Activated CD4-positive, alpha-beta T cell treated with anti-CD3 and anti-CD28 coated beads, Interleukin-2, amount 10 ng/mL, durations not matched to agents 7 days and 5 days (primary cell): ENCODE results near the gene RHBDF2. TPM values are rescaled to one million over a fixed set of nuclear protein-coding genes. Genes with fewer than 3 reads are reported as not detected.
"Not testable (repeated sequence)": the region's sequence is repeated elsewhere in the genome, so short reads cannot be mapped to it uniquely, and the experiment has no call there.

Source experiments
- CTCF ChIA-PET: fragments of 350-600 bp; sonication (Branson Sonifier 250); formaldehyde crosslinking; loops from one replicate; lab custom pipeline; 2021; ENCODE audit warnings: antibody characterized with exemption; lab: Charles Lee
- POLR2A ChIA-PET: fragments of 350-600 bp; sonication (Branson Sonifier 250); formaldehyde crosslinking; loops from one replicate; lab custom pipeline; 2021; ENCODE audit warnings: antibody characterized with exemption; lab: Charles Lee
- DNase-seq: peaks from one replicate; pipeline ENCODE4 v3.0.0-alpha.2; 2020
- H3K27ac Mint-ChIP-seq: one replicate; pipeline ENCODE4 v1.8.0; 2021; ENCODE audit warnings: mild to moderate bottlenecking, moderate library complexity, mixed read lengths
- H3K27me3 Mint-ChIP-seq: one replicate; pipeline ENCODE4 v1.8.0; 2021; ENCODE audit warnings: mixed read lengths
- H3K36me3 Mint-ChIP-seq: one replicate; pipeline ENCODE4 v1.8.0; 2021; ENCODE audit warnings: low read depth, mixed read lengths
- H3K4me1 Mint-ChIP-seq: one replicate; pipeline ENCODE4 v1.8.0; 2021; ENCODE audit warnings: mixed read lengths
- H3K4me3 Mint-ChIP-seq: one replicate; pipeline ENCODE4 v1.8.0; 2021; ENCODE audit warnings: mild to moderate bottlenecking, moderate library complexity, mixed read lengths
- H3K9me3 Mint-ChIP-seq: one replicate; pipeline ENCODE4 v1.8.0; 2021; ENCODE audit warnings: mixed read lengths
- total RNA-seq, 2 experiments: library from RNA; stranded (reverse); gene quantifications; one replicate each; pipeline ENCODE4 v1.2.3, GENCODE V29; 2021

The RHBDF2 gene
- total RNA-seq, 2 experiments from 2014 or later = 37.1 to 41.6 TPM

DNA sequence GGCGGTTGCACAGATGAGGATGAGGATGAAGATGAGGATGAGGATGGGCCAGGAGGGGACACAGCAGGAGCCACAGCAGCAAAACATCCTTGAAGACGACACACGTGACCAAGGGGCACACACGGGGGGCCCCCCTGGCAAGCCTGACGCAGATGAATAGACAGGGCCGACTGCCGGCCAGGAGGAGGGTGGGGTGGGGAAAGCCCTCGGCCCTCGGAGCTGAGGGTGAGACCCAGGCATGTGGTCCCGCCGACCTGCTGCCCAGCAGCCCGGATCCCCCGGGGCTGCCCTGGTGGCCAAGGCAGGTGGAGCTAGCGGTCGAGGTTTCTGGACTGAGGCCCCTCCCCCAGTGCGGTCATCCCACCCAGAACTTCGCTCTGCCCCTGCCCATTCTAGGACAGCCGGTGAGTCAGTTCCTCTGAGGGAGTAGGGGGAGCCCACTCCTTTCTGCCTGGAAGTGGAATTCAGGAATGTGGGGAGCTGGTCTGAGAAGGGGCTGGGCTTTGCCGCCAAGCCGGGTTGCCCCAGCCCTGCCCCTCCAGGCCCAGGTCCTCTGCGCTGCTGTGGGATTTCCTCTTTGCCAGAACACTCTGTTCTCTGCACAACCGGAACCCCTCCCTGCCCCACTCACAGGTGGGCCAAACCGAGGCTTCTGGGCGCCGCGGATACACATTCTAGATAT, 26.3 kb upstream of the RHBDF2 start:
- no peaks in the 10 kb centered on the region for H3K9me3 Mint-ChIP-seq
- DNase-seq = peak; percentile 48

GRCh38 chr17:76527016-76527415, 25.8 kb upstream of the RHBDF2 start:
- CTCF ChIA-PET = interaction anchor here (1.1 kb wide), 1 partner anchor 19 kb away, joined by 3 read pairs; no protein-coding TSS in a partner anchor
- H3K9me3 Mint-ChIP-seq, POLR2A ChIA-PET, H3K36me3 Mint-ChIP-seq, H3K27ac Mint-ChIP-seq, DNase-seq, H3K27me3 Mint-ChIP-seq, H3K4me3 Mint-ChIP-seq: not testable (repeated sequence)
- H3K4me1 Mint-ChIP-seq = peaks cover 28% of the 10 kb centered on the region

More for the DNA sequence above, 26.3 kb upstream of the RHBDF2 start:
- no peaks in the 10 kb centered on the region for H3K36me3 Mint-ChIP-seq
- peaks cover 28% of the 10 kb centered on the region for H3K4me1 Mint-ChIP-seq
- CTCF ChIA-PET = interaction anchor here (0.6 to 1.4 kb wide), 4 partner anchors 15 to 633 kb away, joined by 3 to 4 read pairs (median 4); no protein-coding TSS in a partner anchor
- POLR2A ChIA-PET = no interaction called here
- H3K4me3 Mint-ChIP-seq = no peak overlapping the region
- peak overlapping the region; percentile 62 for H3K27ac Mint-ChIP-seq
- no peaks in the 10 kb centered on the region for H3K27me3 Mint-ChIP-seq

- not testable (repeated sequence) for H3K27ac Mint-ChIP-seq
- peaks cover 28% of the 10 kb centered on the region for H3K4me1 Mint-ChIP-seq
- CTCF ChIA-PET = interaction anchor here (1.1 to 1.2 kb wide), 2 partner anchors 8 to 98 kb away, joined by 3 to 5 read pairs; no protein-coding TSS in a partner anchor
Measured at GRCh38 chr17:76525513-76525833, 24.2 kb upstream of the RHBDF2 start.

GRCh38 chr17:76524598-76525512, 23.6 kb upstream of the RHBDF2 start:
- H3K9me3 Mint-ChIP-seq = no peaks in the 10 kb centered on the region
- POLR2A ChIA-PET = no interaction called here
- no peaks in the 10 kb centered on the region for H3K36me3 Mint-ChIP-seq
- no peak overlapping the region for H3K4me3 Mint-ChIP-seq
- DNase-seq = no peak
- H3K27me3 Mint-ChIP-seq = no peaks in the 10 kb centered on the region
- H3K27ac Mint-ChIP-seq = no peak overlapping the region
- peaks cover 27% of the 10 kb centered on the region for H3K4me1 Mint-ChIP-seq
- CTCF ChIA-PET = interaction anchor here (0.7 to 2.0 kb wide), 4 partner anchors 8 to 99 kb away, joined by 3 to 9 read pairs (median 4); no protein-coding TSS in a partner anchor

More at GRCh38 chr17:76525513-76525833, 24.2 kb upstream of the RHBDF2 start:
- H3K9me3 Mint-ChIP-seq, H3K36me3 Mint-ChIP-seq, H3K27me3 Mint-ChIP-seq, DNase-seq, H3K4me3 Mint-ChIP-seq, POLR2A ChIA-PET: not testable (repeated sequence)

DNA sequence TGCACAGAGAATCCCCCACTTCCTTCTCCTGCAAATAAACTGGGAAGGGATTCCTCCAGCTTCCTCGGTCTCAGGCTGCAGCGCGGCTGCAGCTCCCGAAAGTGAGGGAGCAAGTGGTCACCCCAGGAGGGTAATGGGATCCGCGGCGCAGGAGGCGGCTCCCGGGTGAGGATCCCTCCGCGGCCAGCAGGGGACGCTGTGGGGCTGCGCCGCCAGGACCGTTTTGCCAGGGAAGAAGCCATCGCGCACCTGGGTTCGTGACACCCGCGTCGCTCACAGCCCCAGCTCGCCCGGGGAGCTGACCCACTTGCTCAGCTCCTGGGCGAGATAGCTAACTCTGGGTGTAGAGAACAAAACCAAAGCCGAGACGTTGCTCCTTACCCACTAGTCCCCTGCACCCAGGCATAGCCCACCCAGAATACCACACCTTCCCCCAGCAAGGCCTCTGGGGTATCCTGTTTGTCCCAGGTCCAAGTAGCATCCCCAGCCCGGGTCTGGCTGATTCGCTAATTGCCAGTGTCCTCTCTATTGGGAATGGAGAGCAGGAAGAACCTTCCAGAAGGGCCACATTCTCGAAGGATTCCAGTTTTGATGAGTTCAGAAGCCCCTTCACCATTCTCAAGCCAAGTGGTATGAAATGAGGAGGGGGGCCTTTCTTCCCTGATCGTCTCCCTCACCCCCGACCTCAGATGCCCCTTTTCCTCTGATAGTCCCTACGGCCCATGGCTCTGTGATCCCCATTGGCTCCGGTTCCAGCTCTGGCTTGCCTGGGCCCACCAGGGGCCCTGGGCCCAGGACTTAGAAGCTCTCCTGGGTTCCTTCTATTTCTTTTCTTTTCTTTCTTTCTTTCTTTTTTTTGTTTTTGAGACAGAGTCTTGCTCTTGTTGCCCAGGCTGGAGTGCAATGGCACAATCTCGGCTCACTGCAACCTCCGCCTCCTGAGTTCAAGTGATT, 22.1 kb upstream of the RHBDF2 start:
- Mint-ChIP-seq H3K27ac (peak overlapping the region; percentile 82), H3K9me3 (no peaks in the 10 kb centered on the region), H3K36me3 (no peaks in the 10 kb centered on the region), H3K27me3 (no peaks in the 10 kb centered on the region), H3K4me1 (peaks cover 31% of the 10 kb centered on the region), H3K4me3 (no peak overlapping the region)
- DNase-seq = peak; percentile 80
- POLR2A ChIA-PET = no interaction called here
- CTCF ChIA-PET = interaction anchor here (0.5 to 5.3 kb wide), 44 partner anchors 9 to 577 kb away, joined by 3 to 25 read pairs (median 4); partner anchors contain the start of genes JMJD6, METTL23, PRCD and RHBDF2

- H3K9me3 Mint-ChIP-seq, H3K27me3 Mint-ChIP-seq, H3K4me3 Mint-ChIP-seq, DNase-seq, POLR2A ChIA-PET, H3K36me3 Mint-ChIP-seq: not testable (repeated sequence)
- CTCF ChIA-PET = interaction anchor here (1.6 to 5.3 kb wide), 4 partner anchors 24 to 160 kb away, joined by 3 to 25 read pairs (median 14); no protein-coding TSS in a partner anchor
- H3K27ac Mint-ChIP-seq = peak overlapping the region; percentile 31
- peaks cover 34% of the 10 kb centered on the region for H3K4me1 Mint-ChIP-seq
Measured at GRCh38 chr17:76521683-76522082, 20.5 kb upstream of the RHBDF2 start.

GRCh38 chr17:76521262-76521661, 20.0 kb upstream of the RHBDF2 start:
- no peaks in the 10 kb centered on the region for H3K27me3 Mint-ChIP-seq
- H3K4me3 Mint-ChIP-seq = no peak overlapping the region
- no peaks in the 10 kb centered on the region for H3K36me3 Mint-ChIP-seq
- DNase-seq = no peak
- CTCF ChIA-PET = interaction anchor here (1.6 to 5.3 kb wide), 3 partner anchors 25 to 104 kb away, joined by 3 to 25 read pairs (median 19); no protein-coding TSS in a partner anchor
- POLR2A ChIA-PET = no interaction called here
- no peaks in the 10 kb centered on the region for H3K9me3 Mint-ChIP-seq
- H3K4me1 Mint-ChIP-seq = peaks cover 38% of the 10 kb centered on the region
- H3K27ac Mint-ChIP-seq = no peak overlapping the region

- peaks cover 53% of the 10 kb centered on the region for H3K4me1 Mint-ChIP-seq
Measured at GRCh38 chr17:76519048-76519966, 18.1 kb upstream of the RHBDF2 start.

DNA sequence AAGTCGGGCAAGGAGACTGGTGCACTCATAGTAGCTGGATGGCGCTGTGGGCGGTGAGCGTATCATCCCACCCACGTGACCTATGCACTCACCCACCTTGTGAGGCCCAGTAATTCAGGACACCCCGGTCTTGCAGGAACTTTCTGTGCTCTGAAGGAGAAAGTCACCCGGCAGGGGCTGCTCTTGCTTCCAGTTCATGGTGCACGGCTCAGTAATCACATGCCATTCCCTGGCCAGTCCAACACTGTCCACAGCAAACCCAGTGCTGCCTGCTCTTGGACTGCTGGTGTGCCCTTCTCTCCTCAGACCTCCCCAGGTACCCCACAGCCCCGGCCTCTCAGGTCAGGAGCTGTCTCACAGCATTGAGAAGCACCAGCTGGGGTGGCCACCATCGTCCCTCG, 16.4 kb upstream of the RHBDF2 start:
- Mint-ChIP-seq H3K27me3 (no peaks in the 10 kb centered on the region), H3K9me3 (no peaks in the 10 kb centered on the region), H3K27ac (peak overlapping the region; percentile 80), H3K4me3 (no peak overlapping the region), H3K4me1 (peaks cover 54% of the 10 kb centered on the region), H3K36me3 (no peaks in the 10 kb centered on the region)
- no peak for DNase-seq
- CTCF ChIA-PET = interaction anchor here (0.6 to 1.1 kb wide), 3 partner anchors 15 to 40 kb away, joined by 3 to 4 read pairs (median 3); no protein-coding TSS in a partner anchor
- POLR2A ChIA-PET = no interaction called here

More at GRCh38 chr17:76519048-76519966, 18.1 kb upstream of the RHBDF2 start:
- Mint-ChIP-seq H3K4me3 (no peak overlapping the region), H3K27me3 (no peaks in the 10 kb centered on the region), H3K27ac (peak overlapping the region; percentile 64), H3K36me3 (no peaks in the 10 kb centered on the region), H3K9me3 (no peaks in the 10 kb centered on the region)
- POLR2A ChIA-PET = no interaction called here
- DNase-seq = no peak
- CTCF ChIA-PET = interaction anchor here (0.6 to 5.3 kb wide), 4 partner anchors 12 to 162 kb away, joined by 3 to 25 read pairs (median 5); no protein-coding TSS in a partner anchor

GRCh38 chr17:76515274-76515949, 14.2 kb upstream of the RHBDF2 start:
- POLR2A ChIA-PET = no interaction called here
- peak; percentile 88 for DNase-seq
- Mint-ChIP-seq H3K4me1 (peaks cover 75% of the 10 kb centered on the region), H3K4me3 (peak overlapping the region; percentile 44), H3K36me3 (no peaks in the 10 kb centered on the region), H3K9me3 (no peaks in the 10 kb centered on the region), H3K27me3 (no peaks in the 10 kb centered on the region), H3K27ac (peak overlapping the region; percentile 96)
- CTCF ChIA-PET = interaction anchor here (0.7 to 1.7 kb wide), 6 partner anchors 9 to 63 kb away, joined by 3 to 5 read pairs (median 4); partner anchors contain the start of gene UBE2O
